T47D (cell line): ENCODE results near the gene ZDHHC14.
"Not testable (repeated sequence)": the region's sequence is repeated elsewhere in the genome, so short reads cannot be mapped to it uniquely, and the experiment has no call there.

Experiments used
- DNase-seq, 2 experiments: peaks; one replicate each; pipeline versions ENCODE4 v3.0.0 to v3.0.0-alpha.2; 2011 to 2012; ENCODE audit warnings: low read depth in 1 of 2, low spot score in 1 of 2
- JUND ChIP-seq: IDR thresholded peaks from 2 replicates; pipeline ENCODE4 v1.6.1; 2012; ENCODE audit warnings: low read depth
- in situ Hi-C: cut with HindIII; loops from 2 replicates; pipeline ENCODE4 v1.10.0; 2016; ENCODE audit warnings: low sequenced_read_pairs, low pct_unique_long_range_greater_than_20kb

Gene ZDHHC14

GRCh38 chr6:157402996-157403685, 22.2 kb downstream of the ZDHHC14 start:
- DNase-seq = no peak
- TF ChIP-seq JUND = no peak
- in situ Hi-C loops = no loop called here

DNA sequence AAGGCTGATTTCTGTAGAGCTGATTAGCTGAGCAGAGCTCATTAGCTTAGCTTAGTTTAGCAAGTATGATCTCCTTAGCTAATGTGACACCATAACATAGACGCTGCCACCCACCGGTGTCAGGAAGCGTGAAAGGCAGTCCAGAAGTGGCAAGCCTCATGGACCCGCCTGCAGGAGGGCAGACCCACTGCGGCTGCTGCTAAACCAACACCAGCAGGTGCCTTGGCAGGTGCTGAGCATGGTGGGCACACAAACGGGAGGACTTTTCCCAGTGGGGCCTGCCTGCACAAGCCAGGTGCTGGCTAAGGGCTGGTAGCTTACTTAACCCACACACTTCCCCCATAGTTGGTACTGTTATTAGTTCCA, 22.7 kb downstream of the ZDHHC14 start:
- DNase-seq = no peak

DNA sequence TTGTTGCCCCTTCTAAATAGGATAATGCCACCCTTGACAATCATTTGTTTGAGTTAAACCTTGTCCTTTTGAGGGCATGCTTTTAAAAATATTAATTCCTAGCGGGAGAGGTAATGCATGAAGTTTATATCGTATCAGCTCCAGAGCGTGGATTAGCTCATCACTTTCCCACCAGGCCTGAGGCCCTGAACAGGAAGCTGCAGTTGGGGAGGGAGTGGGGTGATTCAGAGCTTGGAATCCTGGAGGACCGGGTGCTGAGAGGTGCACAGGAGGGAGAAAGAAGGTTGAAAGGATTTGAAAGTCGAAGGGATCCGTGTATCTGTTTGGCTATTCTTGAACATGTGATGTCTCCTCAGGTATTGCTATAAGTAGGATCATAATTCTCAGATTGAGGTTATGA, 25.0 kb downstream of the ZDHHC14 start:
- TF ChIP-seq JUND = no peak
- no peak for DNase-seq

More for the DNA sequence above, 22.7 kb downstream of the ZDHHC14 start:
- TF ChIP-seq JUND = no peak
- in situ Hi-C loops = no loop called here

GRCh38 chr6:157406661-157407060, 25.7 kb downstream of the ZDHHC14 start:
- no peak for TF ChIP-seq JUND
- in situ Hi-C loops = no loop called here
- DNase-seq = no peak

More for the DNA sequence above, 25.0 kb downstream of the ZDHHC14 start:
- in situ Hi-C loops = no loop called here

DNA sequence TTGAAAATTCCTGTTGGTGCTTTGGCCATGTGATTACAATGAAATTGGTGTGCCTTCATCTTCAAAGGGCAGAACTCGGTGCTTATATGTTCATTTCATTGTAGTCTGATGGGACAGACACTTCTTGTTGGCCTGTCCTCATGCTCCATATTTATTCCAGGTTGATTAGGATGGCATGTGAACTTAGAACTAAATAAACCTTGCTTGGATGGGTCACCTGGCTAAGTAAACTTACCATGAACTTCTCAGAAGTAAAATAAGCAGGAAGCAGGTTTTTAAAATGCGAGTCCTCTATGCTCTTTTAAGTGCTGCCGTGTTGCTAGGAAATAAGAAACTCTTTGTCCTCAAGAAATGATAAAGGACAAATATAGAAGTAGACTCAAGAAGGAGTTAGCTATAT, 26.7 kb downstream of the ZDHHC14 start:
- in situ Hi-C loops = no loop called here
- DNase-seq = no peak
- no peak for TF ChIP-seq JUND

DNA sequence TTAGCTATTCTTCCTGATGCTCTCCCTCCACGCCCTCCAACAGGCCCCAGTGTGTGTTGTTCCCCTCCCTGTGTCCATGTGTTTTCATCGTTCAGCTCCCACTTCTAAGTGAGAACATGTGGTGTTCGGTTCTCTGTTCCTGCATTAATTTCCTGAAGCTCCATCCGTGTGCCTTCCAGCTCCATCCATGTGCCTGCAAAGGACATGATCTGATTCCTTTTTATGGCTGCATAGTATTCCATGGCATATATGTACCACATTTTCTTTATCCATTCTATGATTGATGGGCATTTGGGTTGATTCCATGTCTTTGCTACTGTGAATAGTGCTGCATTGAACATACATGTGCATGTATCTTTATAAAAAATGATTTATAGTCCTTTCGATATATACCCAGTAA, 27.4 kb downstream of the ZDHHC14 start:
- DNase-seq, in situ Hi-C loops: not testable (repeated sequence)

- no peak for DNase-seq
- in situ Hi-C loops = no loop called here
- no peak for TF ChIP-seq JUND
Observed at GRCh38 chr6:157410045-157410444, 29.1 kb downstream of the ZDHHC14 start.

- in situ Hi-C loops = no loop called here
Observed at GRCh38 chr6:157411368-157411767, 30.4 kb downstream of the ZDHHC14 start.

GRCh38 chr6:157412791-157413190, 31.8 kb downstream of the ZDHHC14 start:
- no peak for TF ChIP-seq JUND
- DNase-seq = no peak
- in situ Hi-C loops = no loop called here

More at GRCh38 chr6:157411368-157411767, 30.4 kb downstream of the ZDHHC14 start:
- DNase-seq = no peak
- no peak for TF ChIP-seq JUND

- DNase-seq = no peak
- TF ChIP-seq JUND = no peak
- in situ Hi-C loops = no loop called here
Observed at GRCh38 chr6:157420497-157420896, 39.5 kb downstream of the ZDHHC14 start.

DNA sequence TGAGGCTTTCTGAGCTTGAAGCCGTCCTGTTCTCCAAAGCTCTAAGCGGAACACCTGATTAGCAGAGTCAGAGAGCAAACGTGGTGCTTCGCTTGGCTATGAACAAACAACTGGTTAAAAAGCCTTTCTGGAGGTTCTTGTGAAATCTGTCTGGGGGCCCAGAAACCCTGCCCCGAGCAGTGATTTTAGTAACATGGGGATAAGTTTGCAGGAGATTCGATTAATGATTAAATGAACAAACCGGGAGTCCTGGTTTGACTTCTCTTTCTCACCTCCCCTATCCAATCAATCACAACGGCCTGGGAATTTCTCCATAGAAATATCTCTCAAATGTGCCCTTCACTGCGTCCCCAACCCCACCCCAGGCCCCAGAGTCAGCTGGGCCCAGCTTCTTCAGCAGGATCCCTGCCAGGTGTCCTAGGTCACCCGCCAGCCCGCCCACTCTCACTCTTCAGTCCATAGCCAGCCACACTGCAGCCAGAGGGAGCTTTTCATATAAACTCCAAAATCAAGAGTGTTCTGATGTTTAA, 43.6 kb downstream of the ZDHHC14 start:
- DNase-seq = no peak
- in situ Hi-C loops = no loop called here
- TF ChIP-seq JUND = no peak

- no peak for DNase-seq
- in situ Hi-C loops = no loop called here
- no peak for TF ChIP-seq JUND
Observed at GRCh38 chr6:157427969-157428368, 47.0 kb downstream of the ZDHHC14 start.

- in situ Hi-C loops = no loop called here
- peak; percentile 11 to 43 for DNase-seq
- no peak for TF ChIP-seq JUND
Observed at GRCh38 chr6:157428427-157429202, 47.6 kb downstream of the ZDHHC14 start.
